ENCODE data around the gene CDH9.
"Not testable (repeated sequence)": the region's sequence is repeated elsewhere in the genome, so short reads cannot be mapped to it uniquely, and the experiment has no call there.

The CDH9 gene

GRCh38 chr5:26955161-26955560 lies 83.2 kb downstream of the CDH9 start:
- DNase-seq (ENCODE audit: low read depth), result no peak

GRCh38 chr5:26948921-26949320 lies 89.5 kb downstream of the CDH9 start:
- DNase-seq (ENCODE audit: low read depth), result no peak

- no peak for DNase-seq (ENCODE audit: low read depth)
Observed at GRCh38 chr5:26945901-26946300, 92.5 kb downstream of the CDH9 start.

GRCh38 chr5:26942481-26942880 lies 95.9 kb downstream of the CDH9 start:
- no peak for DNase-seq (ENCODE audit: low read depth)

- no peak for DNase-seq (ENCODE audit: low read depth)
Observed at GRCh38 chr5:26940994-26941393, 97.4 kb downstream of the CDH9 start.

- no peak for DNase-seq (ENCODE audit: low read depth)
Observed at GRCh38 chr5:26932238-26932637, 106.1 kb downstream of the CDH9 start.

- no peak for DNase-seq (ENCODE audit: low read depth)
Observed at GRCh38 chr5:26921439-26921838, 116.9 kb downstream of the CDH9 start.

GRCh38 chr5:26903469-26903868 lies 134.9 kb downstream of the CDH9 start:
- DNase-seq (ENCODE audit: low read depth), result no peak

- no peak for DNase-seq (ENCODE audit: low read depth)
Observed at GRCh38 chr5:26894719-26895263, 143.6 kb downstream of the CDH9 start.

GRCh38 chr5:26893078-26893477 lies 145.3 kb downstream of the CDH9 start:
- no peak for DNase-seq (ENCODE audit: low read depth)

GRCh38 chr5:26889815-26890214 lies 148.6 kb downstream of the CDH9 start:
- DNase-seq (ENCODE audit: low read depth), result no peak

GRCh38 chr5:26884481-26884880 lies 153.9 kb downstream of the CDH9 start:
- no peak for DNase-seq (ENCODE audit: low read depth)

- DNase-seq (ENCODE audit: low read depth), result no peak
Observed at GRCh38 chr5:26883375-26883774, 155.0 kb downstream of the CDH9 start.

GRCh38 chr5:26881901-26882300 lies 156.5 kb downstream of the CDH9 start:
- DNase-seq (ENCODE audit: low read depth), result no peak

- no peak for DNase-seq (ENCODE audit: low read depth)
Observed at GRCh38 chr5:26877154-26877553, 161.2 kb downstream of the CDH9 start.

- DNase-seq (ENCODE audit: low read depth), result no peak
Observed at GRCh38 chr5:26872337-26872736, 166.0 kb downstream of the CDH9 start.

- no peak for DNase-seq (ENCODE audit: low read depth)
Observed at GRCh38 chr5:26869781-26870180, 168.6 kb downstream of the CDH9 start.

- no peak for DNase-seq (ENCODE audit: low read depth)
Observed at GRCh38 chr5:26868504-26868903, 169.9 kb downstream of the CDH9 start.

GRCh38 chr5:26864061-26864460 lies 174.3 kb downstream of the CDH9 start:
- no peak for DNase-seq (ENCODE audit: low read depth)

GRCh38 chr5:26856238-26856637 lies 182.1 kb downstream of the CDH9 start:
- DNase-seq (ENCODE audit: low read depth), result no peak

- DNase-seq (ENCODE audit: low read depth), result not testable (repeated sequence)
Observed at GRCh38 chr5:26852450-26852849, 185.9 kb downstream of the CDH9 start.

- no peak for DNase-seq (ENCODE audit: low read depth)
Observed at GRCh38 chr5:26847041-26847736, 191.2 kb downstream of the CDH9 start.

GRCh38 chr5:26843677-26844076 lies 194.7 kb downstream of the CDH9 start:
- DNase-seq (ENCODE audit: low read depth), result no peak

GRCh38 chr5:26833596-26833995 lies 204.8 kb downstream of the CDH9 start:
- DNase-seq (ENCODE audit: low read depth), result no peak
